Measurements from ENCODE around the gene SCAMP1. TPM values are rescaled to one million over a fixed set of nuclear protein-coding genes. Genes with fewer than 3 reads are reported as not detected.
"Not testable (repeated sequence)": the region's sequence is repeated elsewhere in the genome, so short reads cannot be mapped to it uniquely, and the experiment has no call there.

SCAMP1 gene
- total RNA-seq, 1 donor from 2014 or later: 23.9 TPM

DNA sequence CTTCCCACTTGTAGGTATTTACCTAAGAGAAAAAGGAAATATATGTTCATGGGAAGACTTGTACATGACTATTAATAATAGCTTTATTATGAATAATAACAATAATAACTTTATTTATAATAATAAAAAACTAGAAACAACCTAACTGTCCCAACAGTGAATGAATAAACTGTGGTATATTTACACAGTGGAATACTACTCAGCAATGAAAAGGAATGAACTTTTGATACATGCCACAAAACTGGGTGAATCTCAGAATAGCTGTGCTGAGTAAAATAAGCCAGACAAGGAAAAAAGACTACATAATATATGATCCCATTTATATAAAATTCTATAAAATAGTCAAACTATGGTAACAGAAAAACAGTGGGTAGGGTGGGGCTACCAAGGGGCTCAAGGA, 88.7 kb downstream of the SCAMP1 start:
- DNase-seq (ENCODE audit: low read depth): no peak
- TF ChIP-seq, protein P1, sequence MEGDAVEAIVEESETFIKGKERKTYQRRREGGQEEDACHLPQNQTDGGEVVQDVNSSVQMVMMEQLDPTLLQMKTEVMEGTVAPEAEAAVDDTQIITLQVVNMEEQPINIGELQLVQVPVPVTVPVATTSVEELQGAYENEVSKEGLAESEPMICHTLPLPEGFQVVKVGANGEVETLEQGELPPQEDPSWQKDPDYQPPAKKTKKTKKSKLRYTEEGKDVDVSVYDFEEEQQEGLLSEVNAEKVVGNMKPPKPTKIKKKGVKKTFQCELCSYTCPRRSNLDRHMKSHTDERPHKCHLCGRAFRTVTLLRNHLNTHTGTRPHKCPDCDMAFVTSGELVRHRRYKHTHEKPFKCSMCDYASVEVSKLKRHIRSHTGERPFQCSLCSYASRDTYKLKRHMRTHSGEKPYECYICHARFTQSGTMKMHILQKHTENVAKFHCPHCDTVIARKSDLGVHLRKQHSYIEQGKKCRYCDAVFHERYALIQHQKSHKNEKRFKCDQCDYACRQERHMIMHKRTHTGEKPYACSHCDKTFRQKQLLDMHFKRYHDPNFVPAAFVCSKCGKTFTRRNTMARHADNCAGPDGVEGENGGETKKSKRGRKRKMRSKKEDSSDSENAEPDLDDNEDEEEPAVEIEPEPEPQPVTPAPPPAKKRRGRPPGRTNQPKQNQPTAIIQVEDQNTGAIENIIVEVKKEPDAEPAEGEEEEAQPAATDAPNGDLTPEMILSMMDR (conservative IDR thresholded peaks at IDR 0.05; ENCODE audit: low read depth, low read length): no peak
- no peak overlapping the region for H3K4me3 ChIP-seq (ENCODE audit: low read depth, low read length)

GRCh38 chr5:78457507-78457906, 97.1 kb downstream of the SCAMP1 start:
- not testable (repeated sequence) for DNase-seq (ENCODE audit: low read depth); H3K4me3 ChIP-seq (ENCODE audit: low read depth, low read length)

- no peak overlapping the region for H3K4me3 ChIP-seq (ENCODE audit: low read depth, low read length)
- DNase-seq (ENCODE audit: low read depth): no peak
- TF ChIP-seq, protein P1 (conservative IDR thresholded peaks at IDR 0.05; ENCODE audit: low read depth, low read length): no peak
Observed at GRCh38 chr5:78458843-78459242, 98.4 kb downstream of the SCAMP1 start.

GRCh38 chr5:78467140-78467539, 106.7 kb downstream of the SCAMP1 start:
- DNase-seq (ENCODE audit: low read depth): no peak
- no peak overlapping the region for H3K4me3 ChIP-seq (ENCODE audit: low read depth, low read length)
- TF ChIP-seq, protein P1 (conservative IDR thresholded peaks at IDR 0.05; ENCODE audit: low read depth, low read length): no peak

DNA sequence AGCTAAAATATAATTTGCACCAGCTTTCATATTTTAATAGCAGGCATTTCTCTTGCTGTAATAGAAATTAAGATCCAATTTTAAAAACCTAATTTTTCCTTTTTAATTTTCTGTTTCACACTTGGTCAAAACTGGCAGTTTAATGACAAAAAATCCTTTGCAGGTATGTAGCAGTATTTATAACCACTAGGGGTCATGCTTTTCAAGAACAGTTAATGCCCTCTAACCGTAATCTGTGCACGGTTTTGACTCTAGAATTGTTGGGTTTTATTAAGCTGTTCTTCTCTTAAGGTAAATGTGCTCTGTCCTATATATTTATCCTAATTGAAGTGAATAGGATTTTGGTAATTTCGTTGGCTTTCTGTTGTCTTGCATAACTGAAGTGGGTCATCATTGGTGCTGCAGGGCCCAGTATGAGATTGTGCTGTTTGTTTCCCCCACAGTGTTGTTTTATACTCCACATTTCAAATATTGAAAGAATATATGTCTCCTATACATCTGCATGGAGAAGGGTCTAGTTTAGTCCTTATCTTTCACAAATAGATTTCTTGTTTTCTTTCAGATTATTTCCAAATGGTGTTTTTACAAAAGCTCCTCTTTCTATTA, 107.4 kb downstream of the SCAMP1 start:
- peak; percentile 7 for DNase-seq (ENCODE audit: low read depth)
- TF ChIP-seq, protein P1 (conservative IDR thresholded peaks at IDR 0.05; ENCODE audit: low read depth, low read length): peak; percentile 77
- H3K4me3 ChIP-seq (ENCODE audit: low read depth, low read length): no peak overlapping the region

- H3K4me3 ChIP-seq (ENCODE audit: low read depth, low read length): no peak overlapping the region
- TF ChIP-seq, protein P1 (conservative IDR thresholded peaks at IDR 0.05; ENCODE audit: low read depth, low read length): no peak
- DNase-seq (ENCODE audit: low read depth): no peak
Observed at GRCh38 chr5:78471896-78472295, 111.5 kb downstream of the SCAMP1 start.

GRCh38 chr5:78472469-78473106, 112.2 kb downstream of the SCAMP1 start:
- no peak overlapping the region for H3K4me3 ChIP-seq (ENCODE audit: low read depth, low read length)
- TF ChIP-seq, protein P1 (conservative IDR thresholded peaks at IDR 0.05; ENCODE audit: low read depth, low read length): no peak
- no peak for DNase-seq (ENCODE audit: low read depth)
